Mammary epithelial cell (primary cell): Measurements from ENCODE around the gene FSTL4.

Source experiments
- CTCF ChIP-seq, 2 donors: IDR thresholded peaks in 1 of 2; conservative IDR thresholded peaks in 1 of 2; 2 replicates each; pipeline ENCODE4 v1.5.1; 2011 to 2012; ENCODE audit warnings: inconsistent platforms in 2 of 2, low read length in 2 of 2, mild to moderate bottlenecking in 2 of 2, control low read depth in 1 of 2, low read depth in 1 of 2; ENCODE audit not compliant: insufficient read depth in 1 of 2; ENCODE audit errors: extremely low read depth in 1 of 2
- EZH2 ChIP-seq: IDR thresholded peaks from 2 replicates; pipeline ENCODE4 v1.6.1; 2012; ENCODE audit warnings: low read length, inconsistent platforms, borderline replicate concordance

- TF ChIP-seq CTCF (conservative IDR thresholded peaks at IDR 0.05 in 1 of 2, IDR thresholded peaks at IDR 0.05 in 1 of 2; ENCODE audit: extremely low read depth in 1 of 2, insufficient read depth in 1 of 2, low read depth in 1 of 2, low read length in 2 of 2) = no peak
- TF ChIP-seq EZH2 = no peak
Observed at GRCh38 chr5:133390416-133391353, 221.7 kb downstream of the FSTL4 start.
